Measurements from ENCODE around the gene SELENOP.

DNA sequence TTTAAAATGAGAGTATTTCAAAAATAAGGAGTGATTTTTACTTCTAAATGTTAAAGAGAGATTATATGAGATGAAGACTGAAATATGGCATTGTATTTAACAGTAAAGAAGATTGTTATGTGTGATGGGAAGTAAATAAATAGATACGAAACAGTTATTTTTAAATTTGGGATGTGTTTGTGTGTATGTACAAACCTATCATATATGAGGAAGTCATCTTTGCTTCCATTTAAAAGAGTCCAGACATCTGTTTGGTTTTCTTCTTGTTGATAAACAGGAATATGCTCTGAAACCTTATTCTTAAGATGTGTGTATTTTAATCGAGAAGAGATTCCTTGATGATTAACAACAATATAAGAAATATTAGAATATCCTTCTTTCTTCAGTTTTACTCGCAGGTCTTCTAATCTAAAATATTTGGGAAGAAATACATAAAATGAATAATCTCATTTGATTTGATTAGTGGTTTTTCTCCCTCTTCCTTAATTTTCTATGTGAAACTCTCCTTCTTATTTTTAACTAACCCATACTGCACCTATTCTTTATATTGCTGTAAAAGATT is 4.9 kb downstream of the SELENOP start:
- TF ChIP-seq, protein P1, sequence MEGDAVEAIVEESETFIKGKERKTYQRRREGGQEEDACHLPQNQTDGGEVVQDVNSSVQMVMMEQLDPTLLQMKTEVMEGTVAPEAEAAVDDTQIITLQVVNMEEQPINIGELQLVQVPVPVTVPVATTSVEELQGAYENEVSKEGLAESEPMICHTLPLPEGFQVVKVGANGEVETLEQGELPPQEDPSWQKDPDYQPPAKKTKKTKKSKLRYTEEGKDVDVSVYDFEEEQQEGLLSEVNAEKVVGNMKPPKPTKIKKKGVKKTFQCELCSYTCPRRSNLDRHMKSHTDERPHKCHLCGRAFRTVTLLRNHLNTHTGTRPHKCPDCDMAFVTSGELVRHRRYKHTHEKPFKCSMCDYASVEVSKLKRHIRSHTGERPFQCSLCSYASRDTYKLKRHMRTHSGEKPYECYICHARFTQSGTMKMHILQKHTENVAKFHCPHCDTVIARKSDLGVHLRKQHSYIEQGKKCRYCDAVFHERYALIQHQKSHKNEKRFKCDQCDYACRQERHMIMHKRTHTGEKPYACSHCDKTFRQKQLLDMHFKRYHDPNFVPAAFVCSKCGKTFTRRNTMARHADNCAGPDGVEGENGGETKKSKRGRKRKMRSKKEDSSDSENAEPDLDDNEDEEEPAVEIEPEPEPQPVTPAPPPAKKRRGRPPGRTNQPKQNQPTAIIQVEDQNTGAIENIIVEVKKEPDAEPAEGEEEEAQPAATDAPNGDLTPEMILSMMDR (IDR thresholded peaks at IDR 0.05) = no peak
- TF ChIP-seq POLR2A (IDR thresholded peaks at IDR 0.05; ENCODE audit: low read depth) = no peak

Data from esophagus muscularis mucosa (tissue), 3 donors.